ENCODE data around the gene TIMM22. TPM values are rescaled to one million over a fixed set of nuclear protein-coding genes. Genes with fewer than 3 reads are reported as not detected.
A peak's percentile ranks its signal among the peaks of the same experiment; 100 is the strongest.
"Not testable (repeated sequence)": the region's sequence is repeated elsewhere in the genome, so short reads cannot be mapped to it uniquely, and the experiment has no call there.

Gene TIMM22
- total RNA-seq, 1 donor: 10.5 TPM

DNA sequence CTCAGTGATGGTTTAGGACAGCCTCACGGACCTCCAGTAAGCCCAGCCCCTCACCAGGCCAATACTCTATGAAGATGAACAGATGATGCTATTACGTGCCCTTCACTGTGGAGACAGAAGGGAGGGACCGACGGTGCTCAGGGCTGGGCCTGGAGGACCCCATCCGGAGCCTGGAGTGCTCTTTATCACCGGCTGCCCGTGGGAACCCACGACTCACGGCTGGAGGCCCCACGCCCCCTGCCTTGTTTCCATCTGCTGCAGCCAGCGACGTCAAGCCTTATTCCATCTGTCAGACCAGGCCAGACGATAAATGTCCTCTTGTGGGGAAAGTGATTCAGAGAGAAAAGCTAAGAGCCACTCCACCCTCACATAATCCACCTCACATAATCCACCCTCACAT, 4.0 kb upstream of the TIMM22 start:
- peak; percentile 41 for DNase-seq (ENCODE audit: insufficient read length, low spot score, missing footprints)
- TF ChIP-seq, protein P1, sequence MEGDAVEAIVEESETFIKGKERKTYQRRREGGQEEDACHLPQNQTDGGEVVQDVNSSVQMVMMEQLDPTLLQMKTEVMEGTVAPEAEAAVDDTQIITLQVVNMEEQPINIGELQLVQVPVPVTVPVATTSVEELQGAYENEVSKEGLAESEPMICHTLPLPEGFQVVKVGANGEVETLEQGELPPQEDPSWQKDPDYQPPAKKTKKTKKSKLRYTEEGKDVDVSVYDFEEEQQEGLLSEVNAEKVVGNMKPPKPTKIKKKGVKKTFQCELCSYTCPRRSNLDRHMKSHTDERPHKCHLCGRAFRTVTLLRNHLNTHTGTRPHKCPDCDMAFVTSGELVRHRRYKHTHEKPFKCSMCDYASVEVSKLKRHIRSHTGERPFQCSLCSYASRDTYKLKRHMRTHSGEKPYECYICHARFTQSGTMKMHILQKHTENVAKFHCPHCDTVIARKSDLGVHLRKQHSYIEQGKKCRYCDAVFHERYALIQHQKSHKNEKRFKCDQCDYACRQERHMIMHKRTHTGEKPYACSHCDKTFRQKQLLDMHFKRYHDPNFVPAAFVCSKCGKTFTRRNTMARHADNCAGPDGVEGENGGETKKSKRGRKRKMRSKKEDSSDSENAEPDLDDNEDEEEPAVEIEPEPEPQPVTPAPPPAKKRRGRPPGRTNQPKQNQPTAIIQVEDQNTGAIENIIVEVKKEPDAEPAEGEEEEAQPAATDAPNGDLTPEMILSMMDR (IDR thresholded peaks at IDR 0.05; ENCODE audit: extremely low read depth, low read depth, low read length): no peak

DNA sequence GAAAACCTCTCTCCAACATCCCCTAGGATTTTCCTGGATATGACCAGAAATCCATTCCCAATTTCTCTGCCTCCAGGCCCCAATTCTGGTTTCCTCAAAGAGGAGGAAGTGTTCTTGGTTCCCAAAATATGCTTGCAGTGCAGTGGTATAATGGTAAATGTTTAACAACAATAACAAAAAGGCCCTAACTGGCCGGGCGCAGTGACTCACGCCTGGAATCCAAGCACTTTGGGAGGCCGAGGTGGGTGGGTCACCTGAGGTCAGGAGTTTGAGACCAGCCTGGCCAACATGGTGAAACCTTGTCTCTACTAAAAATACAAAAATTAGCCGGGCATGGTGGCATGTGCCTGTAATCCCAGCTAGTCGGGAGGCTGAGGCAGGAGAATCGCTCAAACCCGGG, 1.6 kb upstream of the TIMM22 start:
- Histone ChIP-seq H4K20me1 (ENCODE audit: insufficient read depth, low read length) (peaks cover 18% of the 10 kb centered on the region), H3K79me2 (ENCODE audit: insufficient read depth, low read length) (peaks cover 24% of the 10 kb centered on the region), H3K4me1 (ENCODE audit: insufficient read depth, low read length) (peaks cover 12% of the 10 kb centered on the region), H3K36me3 (ENCODE audit: insufficient read depth, low read length) (peaks cover 17% of the 10 kb centered on the region)
- H3K4me3 ChIP-seq (ENCODE audit: insufficient read depth, low read length); H3K4me2 ChIP-seq (ENCODE audit: insufficient read depth, low read length); DNase-seq (ENCODE audit: insufficient read length, low spot score, missing footprints); H3K27me3 ChIP-seq (ENCODE audit: insufficient read depth, low read length); H2AFZ ChIP-seq (ENCODE audit: low read length); H3K9me3 ChIP-seq (ENCODE audit: low read depth, low read length); H3K27ac ChIP-seq (ENCODE audit: low read depth, low read length): not testable (repeated sequence)

More for the DNA sequence above, 4.0 kb upstream of the TIMM22 start:
- Histone ChIP-seq H3K27ac (ENCODE audit: low read depth, low read length) (no peak overlapping the region), H3K9me3 (ENCODE audit: low read depth, low read length) (no peaks in the 10 kb centered on the region), H4K20me1 (ENCODE audit: insufficient read depth, low read length) (peaks cover 2% of the 10 kb centered on the region), H3K36me3 (ENCODE audit: insufficient read depth, low read length) (no peaks in the 10 kb centered on the region), H3K79me2 (ENCODE audit: insufficient read depth, low read length) (peaks cover 10% of the 10 kb centered on the region), H2AFZ (ENCODE audit: low read length) (no peak overlapping the region), H3K27me3 (ENCODE audit: insufficient read depth, low read length) (no peaks in the 10 kb centered on the region), H3K4me3 (ENCODE audit: insufficient read depth, low read length) (no peak overlapping the region), H3K4me1 (ENCODE audit: insufficient read depth, low read length) (peaks cover 5% of the 10 kb centered on the region), H3K4me2 (ENCODE audit: insufficient read depth, low read length) (no peak overlapping the region)

DNA sequence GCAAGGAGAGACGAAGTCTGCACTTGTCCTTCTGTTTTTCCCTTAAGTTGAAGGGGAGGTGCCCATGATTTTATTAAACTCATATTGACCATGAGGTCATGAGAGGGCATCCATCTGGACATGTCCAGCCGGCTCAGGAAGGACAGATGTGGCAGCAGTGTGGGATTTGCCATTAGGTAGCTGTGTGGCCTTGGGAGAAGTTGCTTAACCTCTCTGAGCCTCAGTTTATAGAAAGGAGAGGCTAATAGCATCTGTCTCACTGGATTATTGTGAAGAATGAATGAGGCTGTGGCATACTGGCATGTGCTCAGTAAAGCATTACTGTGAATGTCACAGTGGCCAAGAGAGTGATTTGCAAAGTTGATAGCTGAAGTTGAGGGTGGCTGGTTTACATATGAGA, 1.2 kb downstream of the TIMM22 start:
- H4K20me1 ChIP-seq (ENCODE audit: insufficient read depth, low read length): peaks cover 43% of the 10 kb centered on the region
- peaks cover 36% of the 10 kb centered on the region for H3K36me3 ChIP-seq (ENCODE audit: insufficient read depth, low read length)
- peak overlapping the region; percentile 99 for H3K4me3 ChIP-seq (ENCODE audit: insufficient read depth, low read length)
- H3K9me3 ChIP-seq (ENCODE audit: low read depth, low read length): no peaks in the 10 kb centered on the region
- H3K27me3 ChIP-seq (ENCODE audit: insufficient read depth, low read length): no peaks in the 10 kb centered on the region
- H3K79me2 ChIP-seq (ENCODE audit: insufficient read depth, low read length): peaks cover 26% of the 10 kb centered on the region
- TF ChIP-seq, protein P1 (IDR thresholded peaks at IDR 0.05; ENCODE audit: extremely low read depth, low read depth, low read length): no peak
- H3K4me2 ChIP-seq (ENCODE audit: insufficient read depth, low read length): peak overlapping the region; percentile 83
- no peak for DNase-seq (ENCODE audit: insufficient read length, low spot score, missing footprints)
- peak overlapping the region; percentile 96 for H3K27ac ChIP-seq (ENCODE audit: low read depth, low read length)
- H3K4me1 ChIP-seq (ENCODE audit: insufficient read depth, low read length): peaks cover 39% of the 10 kb centered on the region
- H2AFZ ChIP-seq (ENCODE audit: low read length): no peak overlapping the region

DNA sequence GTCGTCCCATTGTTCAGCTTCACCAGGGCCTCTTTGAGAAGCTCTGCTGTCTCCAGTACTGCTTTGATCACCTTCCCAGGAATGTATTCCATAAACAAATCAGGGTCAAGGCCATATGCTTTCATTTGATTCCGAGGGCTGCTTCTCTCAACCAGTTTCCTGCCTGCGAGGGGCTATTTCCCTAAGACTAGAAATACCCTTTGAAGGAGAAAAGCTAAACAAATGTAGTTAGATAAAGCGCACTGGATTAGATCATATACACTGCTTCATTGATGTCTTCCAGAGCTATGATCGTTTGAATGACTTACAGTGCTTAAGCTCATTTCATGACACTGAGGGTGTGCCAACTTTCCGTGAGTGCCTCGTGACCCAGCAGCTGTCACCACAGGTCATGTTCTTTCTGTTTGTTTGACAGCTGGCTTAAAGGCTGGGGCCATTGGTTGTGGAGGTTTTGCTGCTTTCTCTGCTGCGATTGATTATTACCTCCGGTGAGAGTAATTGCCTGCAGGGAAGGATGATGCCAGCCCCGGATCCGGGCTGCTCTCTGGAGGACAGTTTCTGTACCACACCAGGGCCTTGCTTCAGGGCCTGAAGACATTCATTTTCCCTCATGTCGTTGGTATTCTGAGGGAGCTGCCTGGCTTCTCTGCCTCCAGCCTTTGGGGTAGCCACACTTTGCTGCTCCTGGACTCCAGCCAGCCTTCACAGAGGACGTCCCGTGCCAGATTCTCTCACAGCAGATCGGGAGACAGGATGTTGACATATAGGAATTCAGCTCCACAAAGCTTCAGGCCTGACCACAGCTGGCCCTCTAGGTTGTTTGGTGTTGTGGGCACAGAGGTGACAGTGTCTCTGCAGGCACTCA, 3.9 kb downstream of the TIMM22 start:
- DNase-seq (ENCODE audit: insufficient read length, low spot score, missing footprints): peak; percentile 79
- H3K36me3 ChIP-seq (ENCODE audit: insufficient read depth, low read length): peaks cover 55% of the 10 kb centered on the region

More for the DNA sequence above, 3.9 kb downstream of the TIMM22 start:
- peaks cover 29% of the 10 kb centered on the region for H3K79me2 ChIP-seq (ENCODE audit: insufficient read depth, low read length)
- H3K27ac ChIP-seq (ENCODE audit: low read depth, low read length): peak overlapping the region; percentile 87
- no peaks in the 10 kb centered on the region for H3K9me3 ChIP-seq (ENCODE audit: low read depth, low read length)
- no peaks in the 10 kb centered on the region for H3K27me3 ChIP-seq (ENCODE audit: insufficient read depth, low read length)
- no peak overlapping the region for H2AFZ ChIP-seq (ENCODE audit: low read length)
- peak overlapping the region; percentile 5 for H3K4me3 ChIP-seq (ENCODE audit: insufficient read depth, low read length)
- TF ChIP-seq, protein P1 (IDR thresholded peaks at IDR 0.05; ENCODE audit: extremely low read depth, low read depth, low read length): no peak
- peak overlapping the region; percentile 43 for H3K4me2 ChIP-seq (ENCODE audit: insufficient read depth, low read length)
- H4K20me1 ChIP-seq (ENCODE audit: insufficient read depth, low read length): peaks cover 59% of the 10 kb centered on the region
- peaks cover 58% of the 10 kb centered on the region for H3K4me1 ChIP-seq (ENCODE audit: insufficient read depth, low read length)
